Activated CD4-positive, alpha-beta T cell treated with anti-CD3 and anti-CD28 coated beads for 36 hours (primary cell): Measurements from ENCODE around the gene NELFB. TPM values are rescaled to one million over a fixed set of nuclear protein-coding genes. Genes with fewer than 3 reads are reported as not detected.

Source experiments
- ATAC-seq: fragments of 200-7000 bp; cut with Tn5 transposase; one replicate; pipeline ENCODE4 v1.10.0; 2021; ENCODE audit warnings: mild to moderate bottlenecking, moderate library complexity
- CTCF ChIA-PET: fragments of 350-600 bp; sonication (Branson Sonifier 250); formaldehyde crosslinking; loops from one replicate; lab custom pipeline; 2021; ENCODE audit warnings: antibody characterized with exemption; lab: Charles Lee
- POLR2A ChIA-PET: fragments of 350-600 bp; sonication (Branson Sonifier 250); formaldehyde crosslinking; loops from one replicate; lab custom pipeline; 2021; ENCODE audit warnings: antibody characterized with exemption, inconsistent platforms; lab: Charles Lee
- DNase-seq: peaks from one replicate; pipeline ENCODE4 v3.0.0-alpha.2; 2020
- H3K27ac Mint-ChIP-seq: one replicate; pipeline ENCODE4 v1.8.0; 2021; ENCODE audit warnings: mixed read lengths
- H3K27me3 Mint-ChIP-seq: one replicate; pipeline ENCODE4 v1.8.0; 2021; ENCODE audit warnings: mixed read lengths
- H3K36me3 Mint-ChIP-seq: one replicate; pipeline ENCODE4 v1.8.0; 2021; ENCODE audit warnings: low read depth, mixed read lengths
- H3K4me1 Mint-ChIP-seq: one replicate; pipeline ENCODE4 v1.8.0; 2021; ENCODE audit warnings: mixed read lengths
- H3K4me3 Mint-ChIP-seq: one replicate; pipeline ENCODE4 v1.8.0; 2021; ENCODE audit warnings: mild to moderate bottlenecking, moderate library complexity, mixed read lengths
- H3K9me3 Mint-ChIP-seq: one replicate; pipeline ENCODE4 v1.8.0; 2021; ENCODE audit warnings: low read depth, mixed read lengths
- intact Hi-C, 2 experiments: fragments of 100-400 bp; cut with DNase I in 1 of 2; cut with micrococcal nuclease in 1 of 2; formaldehyde crosslinking; loops; one replicate each; pipeline versions ENCODE4 v1.14.2 to v1.15.1; 2022 to 2024; cut with DNase I, micrococcal nuclease
- total RNA-seq, 2 experiments: library from RNA; stranded (reverse); gene quantifications; one replicate each; pipeline ENCODE4 v1.2.3, GENCODE V29; 2021

NELFB gene
- total RNA-seq, 2 experiments from 2014 or later = 41.4 to 54.1 TPM

GRCh38 chr9:137296670-137297664 lies 41.8 kb downstream of the NELFB start:
- CTCF ChIA-PET = interaction anchor here (0.5 kb wide), 1 partner anchor 113 kb away, joined by 3 read pairs; no protein-coding TSS in a partner anchor
- H3K36me3 Mint-ChIP-seq = no peaks in the 10 kb centered on the region
- DNase-seq = no peak
- peaks cover 32% of the 10 kb centered on the region for H3K27me3 Mint-ChIP-seq
- H3K9me3 Mint-ChIP-seq = no peaks in the 10 kb centered on the region
- peak overlapping the region; percentile 15 for H3K4me3 Mint-ChIP-seq
- peaks cover 7% of the 10 kb centered on the region for H3K4me1 Mint-ChIP-seq
- ATAC-seq = no peak
- POLR2A ChIA-PET = no interaction called here
- H3K27ac Mint-ChIP-seq = no peak overlapping the region
- intact Hi-C loops = loop anchor here in 1 of 2 experiments (10.0 kb wide), 2 partner anchors 148 to 228 kb away; partner anchors contain the start of gene ENTPD8

- CTCF ChIA-PET = interaction anchor here (0.7 kb wide), 1 partner anchor 107 kb away, joined by 3 read pairs; no protein-coding TSS in a partner anchor
- intact Hi-C loops = loop anchor here in 1 of 2 experiments (10.0 kb wide), 2 partner anchors 147 to 227 kb away; partner anchors contain the start of gene ENTPD8
These were observed 42.8 kb downstream of the NELFB start for GRCh38 chr9:137297966-137298365.

GRCh38 chr9:137298401-137299202 lies 43.5 kb downstream of the NELFB start:
- H3K4me1 Mint-ChIP-seq = peaks cover 7% of the 10 kb centered on the region
- H3K4me3 Mint-ChIP-seq = no peak overlapping the region
- H3K36me3 Mint-ChIP-seq = no peaks in the 10 kb centered on the region
- intact Hi-C loops = loop anchor here in 1 of 2 experiments (10.0 kb wide), 2 partner anchors 146 to 226 kb away; partner anchors contain the start of gene ENTPD8
- no peak overlapping the region for H3K27ac Mint-ChIP-seq
- CTCF ChIA-PET = interaction anchor here (0.7 to 0.8 kb wide), 2 partner anchors 106 to 124 kb away, joined by 3 read pairs; partner anchors contain the start of gene EXD3
- POLR2A ChIA-PET = no interaction called here
- H3K9me3 Mint-ChIP-seq = no peaks in the 10 kb centered on the region
- peaks cover 28% of the 10 kb centered on the region for H3K27me3 Mint-ChIP-seq
- DNase-seq = no peak
- no peak for ATAC-seq

More at GRCh38 chr9:137297966-137298365, 42.8 kb downstream of the NELFB start:
- no peak overlapping the region for H3K4me3 Mint-ChIP-seq
- H3K36me3 Mint-ChIP-seq = no peaks in the 10 kb centered on the region
- POLR2A ChIA-PET = no interaction called here
- no peak overlapping the region for H3K27ac Mint-ChIP-seq
- no peaks in the 10 kb centered on the region for H3K9me3 Mint-ChIP-seq
- H3K4me1 Mint-ChIP-seq = peaks cover 7% of the 10 kb centered on the region
- no peak for DNase-seq
- ATAC-seq = no peak
- peaks cover 32% of the 10 kb centered on the region for H3K27me3 Mint-ChIP-seq

GRCh38 chr9:137299203-137299565 lies 44.1 kb downstream of the NELFB start:
- H3K9me3 Mint-ChIP-seq = no peaks in the 10 kb centered on the region
- H3K27me3 Mint-ChIP-seq = peaks cover 23% of the 10 kb centered on the region
- POLR2A ChIA-PET = no interaction called here
- no peak overlapping the region for H3K27ac Mint-ChIP-seq
- peaks cover 7% of the 10 kb centered on the region for H3K4me1 Mint-ChIP-seq
- ATAC-seq = no peak
- no peaks in the 10 kb centered on the region for H3K36me3 Mint-ChIP-seq
- CTCF ChIA-PET = interaction anchor here (0.8 kb wide), 1 partner anchor 124 kb away, joined by 3 read pairs; the partner anchor contains the start of gene EXD3
- H3K4me3 Mint-ChIP-seq = no peak overlapping the region
- no peak for DNase-seq
- intact Hi-C loops = loop anchor here in 1 of 2 experiments (10.0 kb wide), 2 partner anchors 146 to 226 kb away; partner anchors contain the start of gene ENTPD8

- ChIA-PET POLR2A (no interaction called here), CTCF (no interaction called here)
- intact Hi-C loops = loop anchor here in 1 of 2 experiments (10.0 kb wide), 2 partner anchors 145 to 225 kb away; partner anchors contain the start of gene ENTPD8
These were observed 44.8 kb downstream of the NELFB start for GRCh38 chr9:137299938-137300337.

GRCh38 chr9:137300567-137301080 lies 45.5 kb downstream of the NELFB start:
- H3K36me3 Mint-ChIP-seq = no peaks in the 10 kb centered on the region
- ChIA-PET CTCF (interaction anchor here (1.4 kb wide), 1 partner anchor 97 kb away, joined by 3 read pairs; no protein-coding TSS in a partner anchor), POLR2A (no interaction called here)
- DNase-seq (no peak), ATAC-seq (no peak)
- no peaks in the 10 kb centered on the region for H3K9me3 Mint-ChIP-seq
- H3K4me3 Mint-ChIP-seq = peak overlapping the region; percentile 74
- H3K27me3 Mint-ChIP-seq = peaks cover 19% of the 10 kb centered on the region
- peak overlapping the region; percentile 58 for H3K27ac Mint-ChIP-seq
- H3K4me1 Mint-ChIP-seq = peaks cover 12% of the 10 kb centered on the region
- intact Hi-C loops = no loop called here

More at GRCh38 chr9:137299938-137300337, 44.8 kb downstream of the NELFB start:
- H3K9me3 Mint-ChIP-seq = no peaks in the 10 kb centered on the region
- no peaks in the 10 kb centered on the region for H3K36me3 Mint-ChIP-seq
- H3K4me3 Mint-ChIP-seq = peak overlapping the region; percentile 41
- ATAC-seq = no peak
- H3K27ac Mint-ChIP-seq = no peak overlapping the region
- no peak for DNase-seq
- H3K27me3 Mint-ChIP-seq = peaks cover 19% of the 10 kb centered on the region
- H3K4me1 Mint-ChIP-seq = peaks cover 7% of the 10 kb centered on the region

GRCh38 chr9:137301081-137301947 lies 46.2 kb downstream of the NELFB start:
- Mint-ChIP-seq H3K9me3 (no peaks in the 10 kb centered on the region), H3K27me3 (peaks cover 19% of the 10 kb centered on the region), H3K36me3 (no peaks in the 10 kb centered on the region), H3K4me1 (peaks cover 15% of the 10 kb centered on the region), H3K27ac (no peak overlapping the region), H3K4me3 (peak overlapping the region; percentile 74)
- ChIA-PET POLR2A (interaction anchor here (1.1 kb wide), 1 partner anchor 251 kb away, joined by 3 read pairs; the partner anchor contains the start of gene MRPL41), CTCF (interaction anchor here (0.6 to 1.4 kb wide), 8 partner anchors 8 to 230 kb away, joined by 3 to 6 read pairs (median 3); no protein-coding TSS in a partner anchor)
- DNase-seq (peak; percentile 59), ATAC-seq (peak; percentile 14)
- intact Hi-C loops = no loop called here

- H3K4me1 Mint-ChIP-seq = peaks cover 15% of the 10 kb centered on the region
- CTCF ChIA-PET = interaction anchor here (0.5 to 1.4 kb wide), 10 partner anchors 9 to 897 kb away, joined by 3 to 6 read pairs (median 3); no protein-coding TSS in a partner anchor
- intact Hi-C loops = loop anchor here in 1 of 2 experiments (1.0 to 2.0 kb wide), 5 partner anchors 25 to 303 kb away; partner anchors contain the start of genes ARRDC1, EXD3 and NOXA1
These were observed 47.0 kb downstream of the NELFB start, which contains the start of gene NRARP for GRCh38 chr9:137302118-137302448. NRARP (minus strand) TSS chr9:137302271; CDS start chr9:137301928, 343 bp downstream.

GRCh38 chr9:137302449-137303150 lies 47.5 kb downstream of the NELFB start:
- peak overlapping the region; percentile 28 for H3K4me3 Mint-ChIP-seq
- H3K27me3 Mint-ChIP-seq = peaks cover 9% of the 10 kb centered on the region
- ChIA-PET CTCF (interaction anchor here (0.5 to 1.3 kb wide), 6 partner anchors 9 to 898 kb away, joined by 3 to 6 read pairs (median 3); no protein-coding TSS in a partner anchor), POLR2A (interaction anchor here (0.6 kb wide), 1 partner anchor 98 kb away, joined by 4 read pairs; no protein-coding TSS in a partner anchor)
- peaks cover 16% of the 10 kb centered on the region for H3K4me1 Mint-ChIP-seq
- no peak overlapping the region for H3K27ac Mint-ChIP-seq
- peak; percentile 40 for ATAC-seq
- intact Hi-C loops = loop anchor here in 1 of 2 experiments (1.0 to 2.0 kb wide), 5 partner anchors 24 to 303 kb away; partner anchors contain the start of genes ARRDC1, EXD3 and NOXA1
- H3K36me3 Mint-ChIP-seq = no peaks in the 10 kb centered on the region
- no peak for DNase-seq
- no peaks in the 10 kb centered on the region for H3K9me3 Mint-ChIP-seq

More at GRCh38 chr9:137302118-137302448, 47.0 kb downstream of the NELFB start, which contains the start of gene NRARP:
- Mint-ChIP-seq H3K27ac (no peak within 1 kb of the TSS), H3K9me3 (no peaks in the 10 kb centered on the region), H3K4me3 (peak within 1 kb of the TSS; percentile 74), H3K27me3 (peaks cover 13% of the 10 kb centered on the region), H3K36me3 (no peaks in the 10 kb centered on the region)
- DNase-seq (peak; percentile 96), ATAC-seq (peak; percentile 75)
- POLR2A ChIA-PET = interaction anchor here (0.6 to 1.1 kb wide), 2 partner anchors 98 to 250 kb away, joined by 3 to 4 read pairs; partner anchors contain the start of gene MRPL41
